ENCODE data around the gene NAT10.
A peak's percentile ranks its signal among the peaks of the same experiment; 100 is the strongest.

NAT10 gene

DNA sequence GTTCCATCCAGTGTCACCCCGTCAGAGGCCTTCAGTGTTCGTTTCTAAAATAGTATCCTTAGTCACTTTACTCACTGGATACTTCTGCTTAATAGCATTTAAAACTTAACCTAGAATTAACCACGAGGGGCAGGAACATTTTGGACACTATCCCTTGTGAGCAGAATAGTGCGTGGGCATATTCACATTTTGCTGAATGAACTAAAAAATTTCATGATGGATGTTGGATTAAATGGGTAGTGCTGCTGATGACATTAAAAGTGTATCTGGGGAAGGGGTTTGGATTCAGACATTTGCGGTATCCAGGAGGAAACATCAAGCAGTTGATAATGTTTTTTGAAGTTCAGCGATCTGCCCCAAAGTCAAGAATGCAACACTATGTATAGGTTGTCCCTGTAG is 750 bp upstream of the NAT10 start:
- H3K9me3 ChIP-seq (ENCODE audit: control insufficient read depth, low read length) = no peaks in the 10 kb centered on the region
- H3K4me2 ChIP-seq (ENCODE audit: low read length) = peak overlapping the region; percentile 89
- peak overlapping the region; percentile 92 for H2AFZ ChIP-seq
- H3K36me3 ChIP-seq (ENCODE audit: control insufficient read depth, insufficient read depth, low read length) = no peaks in the 10 kb centered on the region
- H3K4me3 ChIP-seq (ENCODE audit: low read depth, low read length) = peak overlapping the region; percentile 90
- H3K79me2 ChIP-seq = peaks cover 6% of the 10 kb centered on the region
- TF ChIP-seq, protein P1, sequence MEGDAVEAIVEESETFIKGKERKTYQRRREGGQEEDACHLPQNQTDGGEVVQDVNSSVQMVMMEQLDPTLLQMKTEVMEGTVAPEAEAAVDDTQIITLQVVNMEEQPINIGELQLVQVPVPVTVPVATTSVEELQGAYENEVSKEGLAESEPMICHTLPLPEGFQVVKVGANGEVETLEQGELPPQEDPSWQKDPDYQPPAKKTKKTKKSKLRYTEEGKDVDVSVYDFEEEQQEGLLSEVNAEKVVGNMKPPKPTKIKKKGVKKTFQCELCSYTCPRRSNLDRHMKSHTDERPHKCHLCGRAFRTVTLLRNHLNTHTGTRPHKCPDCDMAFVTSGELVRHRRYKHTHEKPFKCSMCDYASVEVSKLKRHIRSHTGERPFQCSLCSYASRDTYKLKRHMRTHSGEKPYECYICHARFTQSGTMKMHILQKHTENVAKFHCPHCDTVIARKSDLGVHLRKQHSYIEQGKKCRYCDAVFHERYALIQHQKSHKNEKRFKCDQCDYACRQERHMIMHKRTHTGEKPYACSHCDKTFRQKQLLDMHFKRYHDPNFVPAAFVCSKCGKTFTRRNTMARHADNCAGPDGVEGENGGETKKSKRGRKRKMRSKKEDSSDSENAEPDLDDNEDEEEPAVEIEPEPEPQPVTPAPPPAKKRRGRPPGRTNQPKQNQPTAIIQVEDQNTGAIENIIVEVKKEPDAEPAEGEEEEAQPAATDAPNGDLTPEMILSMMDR (IDR thresholded peaks at IDR 0.05) = no peak
- no peak overlapping the region for H3K9ac ChIP-seq
- H3K27me3 ChIP-seq (ENCODE audit: control insufficient read depth, insufficient read depth, low read length) = no peaks in the 10 kb centered on the region
- H3K4me1 ChIP-seq = no peaks in the 10 kb centered on the region
- H3K27ac ChIP-seq = peak overlapping the region; percentile 92

DNA sequence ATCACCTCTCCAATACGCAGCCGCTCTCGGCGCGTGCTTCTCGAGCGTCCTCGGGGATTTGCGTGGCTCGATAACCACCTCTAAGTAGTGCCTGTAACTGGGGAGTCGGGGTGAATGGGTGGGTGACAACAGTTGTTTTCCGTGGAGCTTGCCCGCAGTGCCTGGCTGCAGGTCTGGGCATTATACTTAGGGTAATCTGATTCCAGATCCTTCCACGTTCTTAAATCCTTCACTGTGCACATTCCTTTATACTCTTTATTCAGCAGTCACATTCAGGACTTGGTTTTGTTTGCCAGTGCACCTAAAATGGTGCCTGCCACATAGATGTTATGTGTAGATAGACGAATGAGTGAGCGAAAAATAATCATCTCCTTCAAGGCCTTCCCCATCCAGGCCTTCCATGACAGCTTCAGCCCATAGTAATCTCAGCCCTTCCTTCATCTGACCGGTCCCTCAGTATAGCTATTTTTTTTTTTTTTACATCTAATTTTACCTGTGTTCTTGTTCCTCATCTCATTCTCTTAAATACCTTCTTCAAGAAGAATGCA is 602 bp downstream of the NAT10 start:
- Histone ChIP-seq H3K27ac (peak overlapping the region; percentile 92), H3K4me3 (ENCODE audit: low read depth, low read length) (peak overlapping the region; percentile 90), H3K79me2 (peaks cover 6% of the 10 kb centered on the region), H3K9me3 (ENCODE audit: control insufficient read depth, low read length) (no peaks in the 10 kb centered on the region), H3K36me3 (ENCODE audit: control insufficient read depth, insufficient read depth, low read length) (no peaks in the 10 kb centered on the region), H3K27me3 (ENCODE audit: control insufficient read depth, insufficient read depth, low read length) (no peaks in the 10 kb centered on the region), H3K4me2 (ENCODE audit: low read length) (peak overlapping the region; percentile 89), H3K4me1 (no peaks in the 10 kb centered on the region), H2AFZ (peak overlapping the region; percentile 92), H3K9ac (peak overlapping the region; percentile 6)
- TF ChIP-seq, protein P1 (IDR thresholded peaks at IDR 0.05) = no peak

DNA sequence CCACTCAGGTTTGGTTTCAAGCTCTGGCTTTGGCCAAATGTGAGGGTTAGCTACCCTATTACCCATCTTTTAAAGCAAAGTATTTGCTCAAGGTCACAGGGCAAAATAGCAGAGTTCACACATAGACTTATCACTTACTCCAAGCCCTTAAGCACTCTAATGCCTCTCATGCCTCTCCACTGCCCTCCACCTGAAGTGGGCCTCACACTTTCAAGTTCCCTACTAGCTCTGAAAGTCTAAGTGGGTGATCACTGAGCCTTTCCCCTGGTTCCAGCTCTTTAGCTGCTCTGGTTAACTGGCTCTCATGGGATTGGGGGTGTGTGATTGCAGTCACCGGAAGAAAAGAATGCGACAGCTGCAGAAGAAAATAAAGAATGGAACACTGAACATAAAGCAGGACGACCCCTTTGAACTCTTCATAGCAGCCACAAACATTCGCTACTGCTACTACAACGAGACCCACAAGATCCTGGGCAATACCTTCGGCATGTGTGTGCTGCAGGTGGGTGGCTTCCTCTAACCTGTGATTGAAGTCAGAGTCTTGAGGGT is 6.4 kb downstream of the NAT10 start:
- Histone ChIP-seq H3K9me3 (ENCODE audit: control insufficient read depth, low read length) (no peaks in the 10 kb centered on the region), H3K9ac (no peak overlapping the region), H3K79me2 (no peaks in the 10 kb centered on the region), H2AFZ (no peak overlapping the region), H3K4me1 (no peaks in the 10 kb centered on the region), H3K36me3 (ENCODE audit: control insufficient read depth, insufficient read depth, low read length) (no peaks in the 10 kb centered on the region), H3K27me3 (ENCODE audit: control insufficient read depth, insufficient read depth, low read length) (no peaks in the 10 kb centered on the region), H3K4me3 (ENCODE audit: low read depth, low read length) (no peak overlapping the region), H3K27ac (no peak overlapping the region), H3K4me2 (ENCODE audit: low read length) (no peak overlapping the region)
- TF ChIP-seq, protein P1 (IDR thresholded peaks at IDR 0.05) = no peak

DNA sequence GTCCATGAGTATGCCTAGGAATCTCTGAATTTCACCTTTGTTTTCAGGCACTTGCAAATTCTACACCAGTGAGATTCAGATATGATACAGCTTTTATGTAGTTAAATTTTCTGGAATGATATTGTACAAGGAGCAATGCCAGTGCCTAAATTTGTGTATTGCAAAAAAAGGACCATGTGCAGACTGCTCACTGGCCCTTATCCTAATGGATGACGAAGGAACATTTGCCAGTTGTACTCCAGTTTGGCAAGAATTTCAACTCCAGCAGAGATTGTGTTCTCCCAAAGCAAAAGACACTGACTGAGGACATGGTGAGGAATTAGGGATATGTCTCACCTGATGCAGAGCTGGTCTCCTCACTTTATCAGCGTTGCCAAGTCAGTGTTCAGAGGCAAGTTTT is 8.6 kb downstream of the NAT10 start:
- Histone ChIP-seq H3K4me2 (ENCODE audit: low read length) (no peak overlapping the region), H3K79me2 (no peaks in the 10 kb centered on the region), H3K4me3 (ENCODE audit: low read depth, low read length) (no peak overlapping the region), H2AFZ (no peak overlapping the region), H3K4me1 (no peaks in the 10 kb centered on the region), H3K36me3 (ENCODE audit: control insufficient read depth, insufficient read depth, low read length) (no peaks in the 10 kb centered on the region), H3K9ac (no peak overlapping the region), H3K27me3 (ENCODE audit: control insufficient read depth, insufficient read depth, low read length) (no peaks in the 10 kb centered on the region), H3K27ac (no peak overlapping the region), H3K9me3 (ENCODE audit: control insufficient read depth, low read length) (no peaks in the 10 kb centered on the region)
- TF ChIP-seq, protein P1 (IDR thresholded peaks at IDR 0.05) = no peak

DNA sequence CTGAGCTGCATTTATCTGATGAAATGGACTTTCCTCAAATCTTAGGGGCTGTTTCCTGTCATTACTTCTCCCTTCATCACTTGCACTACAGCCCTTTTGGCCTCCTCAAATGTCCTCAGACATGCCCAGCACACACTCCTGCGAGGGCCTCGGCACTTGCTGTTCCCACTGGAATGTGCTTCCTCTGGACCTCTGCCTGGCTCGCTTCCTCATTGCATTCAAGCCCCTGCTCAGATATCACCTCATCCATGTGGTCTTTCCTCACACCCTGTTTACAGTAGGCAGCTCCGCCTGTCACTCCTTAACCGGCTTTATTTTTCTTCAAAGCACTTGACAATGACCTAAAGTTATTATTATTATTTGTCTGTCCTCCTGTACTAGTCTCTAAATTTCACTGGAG is 9.0 kb downstream of the NAT10 start:
- H3K4me2 ChIP-seq (ENCODE audit: low read length) = no peak overlapping the region
- TF ChIP-seq, protein P1 (IDR thresholded peaks at IDR 0.05) = no peak
- H3K36me3 ChIP-seq (ENCODE audit: control insufficient read depth, insufficient read depth, low read length) = no peaks in the 10 kb centered on the region
- no peaks in the 10 kb centered on the region for H3K9me3 ChIP-seq (ENCODE audit: control insufficient read depth, low read length)
- no peak overlapping the region for H3K9ac ChIP-seq
- H3K27me3 ChIP-seq (ENCODE audit: control insufficient read depth, insufficient read depth, low read length) = no peaks in the 10 kb centered on the region
- no peak overlapping the region for H2AFZ ChIP-seq
- H3K4me3 ChIP-seq (ENCODE audit: low read depth, low read length) = no peak overlapping the region
- no peaks in the 10 kb centered on the region for H3K79me2 ChIP-seq
- no peak overlapping the region for H3K27ac ChIP-seq
- H3K4me1 ChIP-seq = no peaks in the 10 kb centered on the region

Measured in parathyroid adenoma (tissue), 2 donors.